Liver (tissue), 9 donors: Measurements from ENCODE around the gene ARMC2. TPM values are rescaled to one million over a fixed set of nuclear protein-coding genes. Genes with fewer than 3 reads are reported as not detected.

ENCODE experiments used
- DNase-seq: peaks from one replicate; pipeline ENCODE4 v3.0.0-alpha.2; 2017; ENCODE audit warnings: low spot score
- H3K27ac ChIP-seq, 2 donors: one replicate each; pipeline ENCODE4 v1.7.0; 2013; ENCODE audit warnings: inconsistent platforms in 2 of 2, low read length in 2 of 2, control low read depth in 1 of 2, low read depth in 1 of 2, mild to moderate bottlenecking in 1 of 2
- H3K27me3 ChIP-seq, 4 donors: one replicate each; pipeline versions ENCODE4 v1.6.1 to v1.7.0; 2013; ENCODE audit warnings: low read length in 3 of 4, inconsistent platforms in 1 of 4, mild to moderate bottlenecking in 1 of 4, moderate library complexity in 1 of 4; ENCODE audit not compliant: control insufficient read depth in 4 of 4, insufficient read depth in 4 of 4
- H3K36me3 ChIP-seq, 4 donors: one replicate each; pipeline versions ENCODE4 v1.6.1 to v1.7.0; 2013; ENCODE audit warnings: low read length in 3 of 4, mild to moderate bottlenecking in 3 of 4, low read depth in 1 of 4, moderate library complexity in 1 of 4; ENCODE audit not compliant: control insufficient read depth in 4 of 4, insufficient read depth in 3 of 4
- H3K4me1 ChIP-seq, 4 donors: one replicate each; pipeline versions ENCODE4 v1.6.1 to v1.7.0; 2013; ENCODE audit warnings: low read length in 3 of 4, mild to moderate bottlenecking in 3 of 4, moderate library complexity in 1 of 4; ENCODE audit not compliant: control insufficient read depth in 4 of 4, insufficient read depth in 4 of 4
- H3K4me3 ChIP-seq, 3 donors: one replicate each; pipeline versions ENCODE4 v1.6.1 to v1.7.0; 2013; ENCODE audit warnings: low read length in 3 of 3, control low read depth in 1 of 3, low read depth in 1 of 3, mild to moderate bottlenecking in 1 of 3
- H3K9ac ChIP-seq, 2 donors: one replicate each; pipeline ENCODE4 v1.7.0; 2013; ENCODE audit warnings: low read length in 2 of 2, mild to moderate bottlenecking in 2 of 2, moderate library complexity in 2 of 2, control low read depth in 1 of 2, low read depth in 1 of 2
- H3K9me3 ChIP-seq, 4 donors: one replicate each; pipeline versions ENCODE4 v1.6.1 to v1.7.0; 2013; ENCODE audit warnings: low read length in 3 of 4; ENCODE audit not compliant: control insufficient read depth in 4 of 4
- CTCF ChIP-seq: fragments of 150-350 bp; IDR thresholded peaks from 2 replicates; pipeline ENCODE4 v1.5.1; 2017; ENCODE audit warnings: improper control_type of control experiment, low read depth, low read length; ENCODE audit not compliant: missing input control
- EGR1 ChIP-seq, 2 donors: IDR thresholded peaks; 2 replicates each; pipeline ENCODE4 v1.6.1; 2016 to 2018; ENCODE audit warnings: antibody characterized with exemption in 2 of 2, low read depth in 2 of 2
- FOXA2 ChIP-seq: IDR thresholded peaks from 2 replicates; pipeline ENCODE4 v1.6.1; 2016; ENCODE audit warnings: antibody characterized with exemption
- GABPA ChIP-seq, 2 donors: IDR thresholded peaks in 1 of 2; conservative IDR thresholded peaks in 1 of 2; 2 replicates each; pipeline ENCODE4 v1.6.1; 2016; ENCODE audit warnings: antibody characterized with exemption in 2 of 2, mild to moderate bottlenecking in 1 of 2, moderate library complexity in 1 of 2
- HNF4A ChIP-seq, 2 donors: conservative IDR thresholded peaks; 2 replicates each; pipeline ENCODE4 v1.6.1; 2016; ENCODE audit warnings: antibody characterized with exemption in 2 of 2, mild to moderate bottlenecking in 2 of 2
- HNF4G ChIP-seq: IDR thresholded peaks from 2 replicates; pipeline ENCODE4 v1.6.1; 2016; ENCODE audit warnings: antibody characterized with exemption
- NR2F2 ChIP-seq: IDR thresholded peaks from 2 replicates; pipeline ENCODE4 v1.6.1; 2016; ENCODE audit warnings: antibody characterized with exemption
- RAD21 ChIP-seq, 2 donors: IDR thresholded peaks; 2 replicates each; pipeline ENCODE4 v1.6.1; 2016; ENCODE audit warnings: antibody characterized with exemption in 2 of 2, mild to moderate bottlenecking in 2 of 2
- RXRA ChIP-seq, 2 donors: IDR thresholded peaks; 2 replicates each; pipeline ENCODE4 v1.6.1; 2017 to 2018; ENCODE audit warnings: antibody characterized with exemption in 2 of 2, mild to moderate bottlenecking in 1 of 2
- TAF1 ChIP-seq: conservative IDR thresholded peaks from 2 replicates; pipeline ENCODE4 v1.6.1; 2016; ENCODE audit warnings: antibody characterized with exemption, mild to moderate bottlenecking
- YY1 ChIP-seq: IDR thresholded peaks from 2 replicates; pipeline ENCODE4 v1.6.1; 2016; ENCODE audit warnings: antibody characterized with exemption, mild to moderate bottlenecking
- WGBS: extraction: QIAGEN DNeasy Blood & Tissue Kit; methylation state at CpG from one replicate; pipeline ENCODE4 v1.1.7; 2013; 5-methylcytosine and 5-hydroxymethylcytosine counted together
- polyA plus RNA-seq, 2 donors: library from polyadenylated mRNA; stranded (reverse) in 1 of 2; unstranded in 1 of 2; fragments of 200-250 nt in 1 of 2; fragments of >200 nt in 1 of 2; fragmentation: Nextera tagmentation in 1 of 2; extraction: Ambion mirVana in 1 of 2; gene quantifications; one replicate each; pipeline versions ENCODE4 v1.2.1 to v1.2.3, GENCODE V29; 2013 to 2015
- total RNA-seq, 2 donors: library from RNA; depleted of rRNA; stranded (reverse); fragments of >200 nt; gene quantifications; one replicate each; pipeline ENCODE4 v1.2.3, GENCODE V29; 2014
- TF ChIP-seq, protein P1 (sequence below): IDR thresholded peaks from 2 replicates; pipeline ENCODE4 v1.6.1; 2016; ENCODE audit warnings: antibody characterized with exemption, mild to moderate bottlenecking
- TF ChIP-seq, protein P2 (sequence below): IDR thresholded peaks from 2 replicates; pipeline ENCODE4 v1.6.1; 2016; ENCODE audit warnings: antibody characterized with exemption
- donor health status: healthy.
- donor health status: healthy.
- donor health status: healthy.
- donor health status: healthy.
- donor health status: healthy.

The ARMC2 gene
- total and polyA plus RNA-seq, 4 donors, result 0.24 to 1.5 (median 0.73) TPM

GRCh38 chr6:108944071-108944470, 95.8 kb downstream of the ARMC2 start (continued):
- TF ChIP-seq, protein P1, sequence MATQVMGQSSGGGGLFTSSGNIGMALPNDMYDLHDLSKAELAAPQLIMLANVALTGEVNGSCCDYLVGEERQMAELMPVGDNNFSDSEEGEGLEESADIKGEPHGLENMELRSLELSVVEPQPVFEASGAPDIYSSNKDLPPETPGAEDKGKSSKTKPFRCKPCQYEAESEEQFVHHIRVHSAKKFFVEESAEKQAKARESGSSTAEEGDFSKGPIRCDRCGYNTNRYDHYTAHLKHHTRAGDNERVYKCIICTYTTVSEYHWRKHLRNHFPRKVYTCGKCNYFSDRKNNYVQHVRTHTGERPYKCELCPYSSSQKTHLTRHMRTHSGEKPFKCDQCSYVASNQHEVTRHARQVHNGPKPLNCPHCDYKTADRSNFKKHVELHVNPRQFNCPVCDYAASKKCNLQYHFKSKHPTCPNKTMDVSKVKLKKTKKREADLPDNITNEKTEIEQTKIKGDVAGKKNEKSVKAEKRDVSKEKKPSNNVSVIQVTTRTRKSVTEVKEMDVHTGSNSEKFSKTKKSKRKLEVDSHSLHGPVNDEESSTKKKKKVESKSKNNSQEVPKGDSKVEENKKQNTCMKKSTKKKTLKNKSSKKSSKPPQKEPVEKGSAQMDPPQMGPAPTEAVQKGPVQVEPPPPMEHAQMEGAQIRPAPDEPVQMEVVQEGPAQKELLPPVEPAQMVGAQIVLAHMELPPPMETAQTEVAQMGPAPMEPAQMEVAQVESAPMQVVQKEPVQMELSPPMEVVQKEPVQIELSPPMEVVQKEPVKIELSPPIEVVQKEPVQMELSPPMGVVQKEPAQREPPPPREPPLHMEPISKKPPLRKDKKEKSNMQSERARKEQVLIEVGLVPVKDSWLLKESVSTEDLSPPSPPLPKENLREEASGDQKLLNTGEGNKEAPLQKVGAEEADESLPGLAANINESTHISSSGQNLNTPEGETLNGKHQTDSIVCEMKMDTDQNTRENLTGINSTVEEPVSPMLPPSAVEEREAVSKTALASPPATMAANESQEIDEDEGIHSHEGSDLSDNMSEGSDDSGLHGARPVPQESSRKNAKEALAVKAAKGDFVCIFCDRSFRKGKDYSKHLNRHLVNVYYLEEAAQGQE, result no peak
- TF ChIP-seq HNF4A (conservative IDR thresholded peaks at IDR 0.05), result no peak
- TF ChIP-seq RXRA (IDR thresholded peaks at IDR 0.05), result no peak

DNA sequence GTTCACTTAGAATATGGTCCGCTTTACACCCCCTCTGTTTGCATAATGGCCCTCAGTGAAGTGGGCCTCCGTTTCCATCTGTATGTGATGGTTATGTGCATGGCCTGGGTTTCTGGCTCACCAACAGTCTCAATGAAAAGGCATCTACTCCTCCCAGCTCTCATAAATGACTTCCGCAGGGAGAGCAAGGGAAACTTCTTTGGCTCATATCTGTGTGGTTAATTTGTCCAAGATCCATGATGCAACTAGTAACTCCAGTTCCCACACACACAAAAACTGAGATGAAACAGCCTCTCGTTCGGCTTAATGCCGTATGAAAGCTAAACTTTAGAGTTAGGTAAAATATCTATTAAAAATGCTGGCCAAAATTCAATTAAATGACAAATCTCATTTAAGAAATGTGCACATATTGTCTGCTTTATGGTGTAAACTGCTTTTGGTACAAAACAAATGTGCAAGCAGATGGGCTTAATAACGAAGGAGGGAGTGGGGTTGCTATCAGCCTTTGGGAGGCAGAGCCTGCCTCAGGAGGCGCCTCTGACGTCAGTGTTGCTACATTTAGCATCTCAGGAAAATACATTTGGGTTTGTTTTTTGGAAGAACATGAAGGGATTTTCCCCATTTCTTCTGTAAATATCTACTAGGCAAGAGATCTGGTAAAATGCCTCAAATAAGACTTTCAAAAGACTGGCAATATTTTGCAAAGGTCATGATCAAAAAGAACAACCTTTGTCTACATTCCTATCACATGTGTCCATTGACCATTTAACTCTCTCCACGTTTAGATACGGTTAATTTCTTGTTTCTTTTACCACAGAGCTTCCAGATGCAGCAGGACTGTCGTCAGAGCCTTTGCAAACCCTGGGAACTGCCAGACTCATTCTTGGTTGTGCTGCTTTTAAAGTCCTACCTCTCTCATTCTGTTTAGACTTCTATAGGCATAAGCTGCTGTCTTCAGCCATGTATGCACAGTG, 96.8 kb downstream of the ARMC2 start:
- no peak overlapping the region for H3K4me3 ChIP-seq
- no peak overlapping the region for H3K9ac ChIP-seq
- no peak for TF ChIP-seq HNF4A (conservative IDR thresholded peaks at IDR 0.05)
- TF ChIP-seq, protein P2, sequence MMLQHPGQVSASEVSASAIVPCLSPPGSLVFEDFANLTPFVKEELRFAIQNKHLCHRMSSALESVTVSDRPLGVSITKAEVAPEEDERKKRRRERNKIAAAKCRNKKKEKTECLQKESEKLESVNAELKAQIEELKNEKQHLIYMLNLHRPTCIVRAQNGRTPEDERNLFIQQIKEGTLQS, result no peak
- no peak for TF ChIP-seq RXRA (IDR thresholded peaks at IDR 0.05)
- no peak for TF ChIP-seq HNF4G
- TF ChIP-seq TAF1, result no peak
- TF ChIP-seq NR2F2, result no peak
- peak in 1 of 2 donors; percentile 12 for TF ChIP-seq RAD21 (IDR thresholded peaks at IDR 0.05)
- TF ChIP-seq CTCF, result no peak
- TF ChIP-seq EGR1 (IDR thresholded peaks at IDR 0.05; ENCODE audit: low read depth in 2 of 2), result no peak
- H3K27ac ChIP-seq, result peak overlapping the region; percentile 66 to 69
- 78% methylated on average over 12 of the region's 12 CpGs for WGBS
- no peak for DNase-seq
- no peaks in the 10 kb centered on the region for H3K36me3 ChIP-seq
- H3K9me3 ChIP-seq, result no peaks in the 10 kb centered on the region
- H3K27me3 ChIP-seq, result no peaks in the 10 kb centered on the region
- no peaks in the 10 kb centered on the region for H3K4me1 ChIP-seq

GRCh38 chr6:108945681-108946159, 97.5 kb downstream of the ARMC2 start:
- Histone ChIP-seq H3K27me3 (no peaks in the 10 kb centered on the region), H3K9me3 (no peaks in the 10 kb centered on the region), H3K36me3 (no peaks in the 10 kb centered on the region), H3K27ac (peak overlapping the region; percentile 66 to 69), H3K9ac (no peak overlapping the region), H3K4me3 (no peak overlapping the region), H3K4me1 (no peaks in the 10 kb centered on the region)
- 83% methylated on average over 10 of the region's 10 CpGs for WGBS
- TF ChIP-seq NR2F2, result no peak
- no peak for TF ChIP-seq RAD21 (IDR thresholded peaks at IDR 0.05)
- no peak for TF ChIP-seq HNF4G
- no peak for TF ChIP-seq YY1
- no peak for TF ChIP-seq FOXA2
- no peak for TF ChIP-seq GABPA (IDR thresholded peaks at IDR 0.05 in 1 of 2, conservative IDR thresholded peaks at IDR 0.05 in 1 of 2)
- DNase-seq, result no peak
